GM23338 (cell line): ENCODE results near the gene SFMBT2. TPM values are rescaled to one million over a fixed set of nuclear protein-coding genes. Genes with fewer than 3 reads are reported as not detected.

Source experiments
- ATAC-seq: fragments of 200-7000 bp; cut with Tn5 transposase; 3 replicates; pipeline ENCODE4 v1.9.1; 2020
- DNase-seq: peaks from one replicate; pipeline ENCODE4 v3.0.0-alpha.2; 2015; ENCODE audit warnings: low spot score
- H2AFZ ChIP-seq: fragments of 200-600 bp; sonication (generic); 2 replicates; pipeline ENCODE4 v1.8.0; 2016; ENCODE audit warnings: antibody characterized with exemption, mild to moderate bottlenecking, moderate library complexity
- H3F3A ChIP-seq: fragments of 200-600 bp; sonication (generic); replicated peaks from 2 replicates; pipeline ENCODE4 v1.8.0; 2017; ENCODE audit warnings: antibody characterized with exemption, mixed run types, low read depth
- H3K27ac ChIP-seq: fragments of 200-600 bp; sonication (generic); 2 replicates; pipeline ENCODE4 v1.6.1; 2016; ENCODE audit warnings: low read depth
- H3K27me3 ChIP-seq: fragments of 200-600 bp; sonication (generic); 2 replicates; pipeline ENCODE4 v1.8.0; 2016; ENCODE audit warnings: mild to moderate bottlenecking, mixed run types, moderate library complexity; ENCODE audit not compliant: insufficient read depth
- H3K36me3 ChIP-seq: fragments of 200-600 bp; sonication (generic); 2 replicates; pipeline ENCODE4 v1.8.0; 2016; ENCODE audit warnings: mild to moderate bottlenecking; ENCODE audit not compliant: insufficient read depth
- H3K4me1 ChIP-seq: fragments of 200-600 bp; sonication (generic); 2 replicates; pipeline ENCODE4 v1.8.0; 2016; ENCODE audit warnings: mild to moderate bottlenecking, moderate library complexity; ENCODE audit not compliant: insufficient read depth
- H3K4me2 ChIP-seq: fragments of 200-600 bp; sonication (generic); 2 replicates; pipeline ENCODE4 v1.7.1; 2017; ENCODE audit warnings: mixed run types
- H3K4me3 ChIP-seq: fragments of 200-600 bp; sonication (generic); 2 replicates; pipeline ENCODE4 v1.6.1; 2016; ENCODE audit warnings: mixed run types
- H3K79me2 ChIP-seq: fragments of 200-600 bp; sonication (generic); replicated peaks from 2 replicates; pipeline ENCODE4 v1.8.0; 2017; ENCODE audit warnings: mild to moderate bottlenecking; ENCODE audit not compliant: insufficient read depth
- H3K9me2 ChIP-seq: fragments of 200-600 bp; sonication (generic); 2 replicates; pipeline ENCODE4 v1.8.0; 2017; ENCODE audit not compliant: insufficient read depth
- H4K20me1 ChIP-seq: fragments of 200-600 bp; sonication (generic); replicated peaks from 2 replicates; pipeline ENCODE4 v1.8.0; 2017; ENCODE audit warnings: mild to moderate bottlenecking; ENCODE audit not compliant: insufficient read depth
- H3K27ac Mint-ChIP-seq: 2 replicates; pipeline ENCODE4 v1.8.0; 2020; ENCODE audit warnings: inconsistent platforms, mild to moderate bottlenecking, moderate library complexity, mixed read lengths
- H3K27me3 Mint-ChIP-seq: 3 replicates; pipeline ENCODE4 v1.8.0; 2022; ENCODE audit warnings: low read depth, mild to moderate bottlenecking, moderate library complexity, mixed read lengths, inconsistent platforms; ENCODE audit not compliant: insufficient read depth, poor library complexity
- H3K36me3 Mint-ChIP-seq: 3 replicates; pipeline ENCODE4 v1.8.0; 2021; ENCODE audit warnings: low read depth, mild to moderate bottlenecking, inconsistent platforms, moderate library complexity, mixed read lengths
- H3K4me1 Mint-ChIP-seq: 3 replicates; pipeline ENCODE4 v1.8.0; 2020; ENCODE audit warnings: mild to moderate bottlenecking, inconsistent platforms, mixed read lengths
- H3K4me3 Mint-ChIP-seq: 3 replicates; pipeline ENCODE4 v1.8.0; 2021; ENCODE audit warnings: moderate library complexity, mild to moderate bottlenecking, inconsistent platforms, mixed read lengths
- H3K9me3 Mint-ChIP-seq: 3 replicates; pipeline ENCODE4 v1.8.0; 2020; ENCODE audit warnings: moderate library complexity, mild to moderate bottlenecking, inconsistent platforms, mixed read lengths
- CTCF ChIP-seq, 2 experiments: fragments of 200-600 bp in 1 of 2; sonication (generic) in 1 of 2; conservative IDR thresholded peaks; 2 replicates each; pipeline versions ENCODE4 v1.5.1 to v1.6.1; 2016 to 2017; ENCODE audit warnings: antibody characterized with exemption in 2 of 2, low read depth in 2 of 2, mild to moderate bottlenecking in 2 of 2, moderate library complexity in 1 of 2
- ETS1 ChIP-seq: IDR thresholded peaks from 2 replicates; pipeline ENCODE4 v1.6.1; 2016; ENCODE audit warnings: antibody characterized with exemption
- EZH2phosphoT487 ChIP-seq: fragments of 200-600 bp; sonication (generic); IDR thresholded peaks from one replicate; pipeline ENCODE4 v1.8.1; 2018; ENCODE audit warnings: antibody characterized with exemption; ENCODE audit not compliant: unreplicated experiment
- NANOG ChIP-seq: IDR thresholded peaks from 2 replicates; pipeline ENCODE4 v1.6.1; 2016; ENCODE audit warnings: antibody characterized with exemption, borderline replicate concordance
- POLR2AphosphoS5 ChIP-seq: IDR thresholded peaks from 2 replicates; pipeline ENCODE4 v1.6.1; 2016; ENCODE audit warnings: antibody characterized with exemption, low read depth
- REST ChIP-seq: IDR thresholded peaks from one replicate; pipeline ENCODE4 v1.6.1; 2018; ENCODE audit warnings: antibody characterized with exemption; ENCODE audit not compliant: unreplicated experiment
- STAT1 ChIP-seq: IDR thresholded peaks from one replicate; pipeline ENCODE4 v1.6.1; 2016; ENCODE audit warnings: antibody characterized with exemption; ENCODE audit not compliant: unreplicated experiment
- ZNF114 ChIP-seq: fragments of 250-450 bp; sonication (Bioruptor Pico); IDR thresholded peaks from 2 replicates; pipeline ENCODE4 v1.5.0; 2020; ENCODE audit warnings: mild to moderate bottlenecking, moderate library complexity
- ZNF331 ChIP-seq: fragments of 250-450 bp; sonication (Bioruptor Pico); IDR thresholded peaks from 2 replicates; pipeline ENCODE4 v1.5.0; 2020; ENCODE audit warnings: low read depth, mild to moderate bottlenecking, moderate library complexity
- ZNF462 ChIP-seq: fragments of 250-450 bp; sonication (Bioruptor Pico); IDR thresholded peaks from 2 replicates; pipeline ENCODE4 v1.5.0; 2020; ENCODE audit warnings: mild to moderate bottlenecking, moderate library complexity
- polyA plus RNA-seq: library from polyadenylated mRNA; unstranded; fragments of >200 nt; fragmentation: Nextera tagmentation; extraction: Ambion mirVana; gene quantifications from 2 replicates; pipeline ENCODE4 v1.2.1, GENCODE V29; 2016
- total RNA-seq: library from RNA; depleted of rRNA; stranded (reverse); fragments of >200 nt; shearing (Covaris generic); gene quantifications from 2 replicates; pipeline ENCODE4 v1.2.3, GENCODE V29; 2014

Gene SFMBT2
- total and polyA plus RNA-seq, 2 experiments from 2014 or later: 2.7 to 6.7 TPM

- H3K9me3 Mint-ChIP-seq: no peaks in the 10 kb centered on the region
- no peaks in the 10 kb centered on the region; the same call in 1 of the 2 replicates for H3K36me3 ChIP-seq
- H3K36me3 Mint-ChIP-seq: no peaks in the 10 kb centered on the region
- no peak overlapping the region for H3K27ac ChIP-seq
- no peaks in the 10 kb centered on the region for H4K20me1 ChIP-seq
- no peak overlapping the region for H3K4me3 ChIP-seq
- no peaks in the 10 kb centered on the region for H3F3A ChIP-seq
- H3K4me2 ChIP-seq: no peak overlapping the region
- no peak for ATAC-seq
- no peaks in the 10 kb centered on the region for H3K4me1 ChIP-seq
- H3K27me3 Mint-ChIP-seq: no peaks in the 10 kb centered on the region
- H3K4me3 Mint-ChIP-seq: no peak overlapping the region
- no peak overlapping the region for H3K27ac Mint-ChIP-seq
- TF ChIP-seq ZNF331 (CRISPR knock-in tag): no peak
- no peak for TF ChIP-seq ETS1
- no peak for TF ChIP-seq POLR2AphosphoS5
- no peak for TF ChIP-seq STAT1
- no peak for TF ChIP-seq NANOG
- TF ChIP-seq CTCF (conservative IDR thresholded peaks at IDR 0.05; ENCODE audit: low read depth in 2 of 2): no peak
- TF ChIP-seq ZNF462 (CRISPR knock-in tag): no peak
- TF ChIP-seq EZH2phosphoT487: no peak
- no peak for TF ChIP-seq REST
- no peak for TF ChIP-seq ZNF114 (CRISPR knock-in tag)
- H3K9me2 ChIP-seq: no peaks in the 10 kb centered on the region
- H2AFZ ChIP-seq: no peak overlapping the region
- no peak for DNase-seq
- H3K4me1 Mint-ChIP-seq: peaks cover 6% of the 10 kb centered on the region; the same call in 2 of the 3 replicates
- H3K27me3 ChIP-seq: no peaks in the 10 kb centered on the region
- no peaks in the 10 kb centered on the region for H3K79me2 ChIP-seq
These were observed 175.5 kb downstream of the SFMBT2 start for GRCh38 chr10:7235376-7235775.
